Prostate gland (tissue), 2 donors: ENCODE results near the gene GUCY2C. TPM values are rescaled to one million over a fixed set of nuclear protein-coding genes. Genes with fewer than 3 reads are reported as not detected.
"Not testable (repeated sequence)": the region's sequence is repeated elsewhere in the genome, so short reads cannot be mapped to it uniquely, and the experiment has no call there.

Experiments
- DNase-seq: peaks from one replicate; pipeline ENCODE4 v3.0.0-alpha.2; 2019; ENCODE audit warnings: low spot score
- H3K27ac ChIP-seq, 2 donors: fragments of 200-600 bp; sonication (generic); 2 replicates each; pipeline ENCODE4 v1.5.1; 2017 to 2019
- H3K27me3 ChIP-seq: fragments of 200-600 bp; sonication (generic); replicated peaks from 2 replicates; pipeline ENCODE4 v1.5.1; 2019; ENCODE audit not compliant: insufficient read depth
- H3K36me3 ChIP-seq, 2 donors: fragments of 200-600 bp; sonication (generic); 1 replicate in 1 of 2; 2 replicates in 1 of 2; pipeline versions ENCODE4 v1.5.1 to v1.8.1; 2017 to 2019
- H3K4me1 ChIP-seq: fragments of 200-600 bp; sonication (generic); replicated peaks from 2 replicates; pipeline ENCODE4 v1.5.1; 2019
- H3K4me3 ChIP-seq, 2 donors: fragments of 200-600 bp; sonication (generic); 2 replicates each; pipeline ENCODE4 v1.5.1; 2017 to 2019
- H3K9me3 ChIP-seq: fragments of 200-600 bp; sonication (generic); 2 replicates; pipeline ENCODE4 v1.5.1; 2017
- CTCF ChIP-seq, 4 experiments: fragments of 200-600 bp in 2 of 4; fragments of 450-650 bp in 2 of 4; sonication (generic) in 2 of 4; IDR thresholded peaks; 1 replicate in 3 of 4; 2 replicates in 1 of 4; pipeline ENCODE4 v1.5.1; 2016 to 2019; ENCODE audit warnings: antibody characterized with exemption in 4 of 4, mild to moderate bottlenecking in 2 of 4, moderate library complexity in 2 of 4
- POLR2A ChIP-seq: fragments of 450-650 bp; IDR thresholded peaks from one replicate; pipeline ENCODE4 v1.6.1; 2016; ENCODE audit warnings: antibody characterized with exemption, mild to moderate bottlenecking
- POLR2AphosphoS5 ChIP-seq: sonication (generic); formaldehyde crosslinking; IDR thresholded peaks from one replicate; pipeline ENCODE4 v1.6.1; 2017; ENCODE audit warnings: antibody characterized with exemption
- WGBS: methylation state at CpG from one replicate; pipeline ENCODE4 v1.1.5; 2018; 5-methylcytosine and 5-hydroxymethylcytosine counted together
- intact Hi-C: fragments of 100-400 bp; cut with DNase I; formaldehyde crosslinking; loops from one replicate; pipeline ENCODE4 v1.14.2; 2022
- total RNA-seq, 2 donors: library from RNA; depleted of rRNA; stranded (reverse); fragments of >200 nt; gene quantifications; one replicate each; pipeline ENCODE4 v1.1.0, GENCODE V29; 2016

The GUCY2C gene
- total RNA-seq = under 1 TPM in 1 of 2 donors, not detected in 1; 0.11 TPM

DNA sequence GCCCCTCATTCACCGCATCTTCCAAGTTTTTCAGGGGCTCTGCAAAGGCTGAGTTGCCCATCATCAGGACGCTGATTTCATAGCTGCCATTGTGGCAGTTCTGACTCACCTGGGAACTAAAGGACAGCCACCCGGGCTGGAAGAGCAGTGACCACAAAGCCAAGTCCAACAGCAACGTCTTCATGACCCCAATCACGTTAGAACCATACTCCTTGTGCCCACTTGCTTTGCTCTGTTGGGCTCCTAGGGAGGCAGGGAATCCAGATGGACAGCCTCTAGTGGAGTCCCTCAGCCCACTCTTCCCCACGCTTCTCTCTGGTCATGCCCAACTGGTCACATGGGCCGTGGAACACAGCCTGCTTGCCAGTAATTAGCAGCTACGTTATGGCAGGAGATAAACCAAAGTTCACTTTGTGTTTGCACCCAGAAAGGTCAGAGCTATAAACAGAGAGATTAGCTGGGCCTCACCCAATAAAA is at the start of gene GUCY2C:
GUCY2C (minus strand) TSS at position 335 of the 477 bp plus-strand sequence; CDS start at position 184, 151 bp downstream.
- no peak within 1 kb of the TSS for H3K4me3 ChIP-seq
- no peak for TF ChIP-seq CTCF (IDR thresholded peaks at IDR 0.05)
- no peak for TF ChIP-seq POLR2A
- TF ChIP-seq POLR2AphosphoS5 = no peak
- H3K27me3 ChIP-seq = no peaks in the 10 kb centered on the region
- no peaks in the 10 kb centered on the region for H3K9me3 ChIP-seq
- intact Hi-C loops = no loop called here
- 60% methylated on average over 8 of the region's 8 CpGs for WGBS
- no peak within 1 kb of the TSS for H3K27ac ChIP-seq
- no peaks in the 10 kb centered on the region for H3K36me3 ChIP-seq
- no peak for DNase-seq
- no peaks in the 10 kb centered on the region for H3K4me1 ChIP-seq

- 100% methylated on average over 1 of the region's 1 CpG for WGBS
- intact Hi-C loops = no loop called here
- no peaks in the 10 kb centered on the region for H3K27me3 ChIP-seq
- DNase-seq = no peak
- H3K36me3 ChIP-seq = no peaks in the 10 kb centered on the region
- no peak overlapping the region for H3K27ac ChIP-seq
- no peaks in the 10 kb centered on the region for H3K4me1 ChIP-seq
- H3K4me3 ChIP-seq = no peak overlapping the region
- TF ChIP-seq CTCF (IDR thresholded peaks at IDR 0.05) = no peak
- TF ChIP-seq POLR2AphosphoS5 = no peak
- no peak for TF ChIP-seq POLR2A
- H3K9me3 ChIP-seq = no peaks in the 10 kb centered on the region
These were observed 46.7 kb upstream of the GUCY2C start for GRCh38 chr12:14743061-14743460.

DNA sequence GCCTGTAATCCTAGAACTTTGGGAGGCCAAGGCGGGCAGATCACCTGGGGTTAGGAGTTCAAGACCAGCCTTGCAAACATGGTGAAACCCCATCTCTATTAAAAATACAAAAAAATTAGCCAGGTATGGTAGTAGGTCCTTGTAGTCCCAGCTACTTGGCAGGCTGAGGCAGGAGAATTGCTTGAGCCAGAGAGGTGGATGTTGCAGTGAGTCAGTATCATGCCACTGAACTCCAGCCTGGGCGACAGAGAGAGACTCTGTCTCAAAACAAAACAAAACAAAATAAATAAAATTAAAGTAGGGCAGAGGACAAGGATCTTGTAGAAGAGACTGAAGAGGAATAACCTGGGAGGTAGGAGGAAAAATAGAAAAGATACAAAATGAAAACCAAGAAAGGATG is 45.5 kb upstream of the GUCY2C start:
- Histone ChIP-seq H3K27ac (no peak overlapping the region), H3K4me1 (no peaks in the 10 kb centered on the region), H3K27me3 (no peaks in the 10 kb centered on the region), H3K9me3 (no peaks in the 10 kb centered on the region), H3K36me3 (no peaks in the 10 kb centered on the region), H3K4me3 (no peak overlapping the region)
- intact Hi-C loops = no loop called here
- DNase-seq = no peak
- TF ChIP-seq POLR2A (no peak), POLR2AphosphoS5 (no peak), CTCF (IDR thresholded peaks at IDR 0.05) (no peak)
- 98% methylated on average over 2 of the region's 2 CpGs for WGBS

DNA sequence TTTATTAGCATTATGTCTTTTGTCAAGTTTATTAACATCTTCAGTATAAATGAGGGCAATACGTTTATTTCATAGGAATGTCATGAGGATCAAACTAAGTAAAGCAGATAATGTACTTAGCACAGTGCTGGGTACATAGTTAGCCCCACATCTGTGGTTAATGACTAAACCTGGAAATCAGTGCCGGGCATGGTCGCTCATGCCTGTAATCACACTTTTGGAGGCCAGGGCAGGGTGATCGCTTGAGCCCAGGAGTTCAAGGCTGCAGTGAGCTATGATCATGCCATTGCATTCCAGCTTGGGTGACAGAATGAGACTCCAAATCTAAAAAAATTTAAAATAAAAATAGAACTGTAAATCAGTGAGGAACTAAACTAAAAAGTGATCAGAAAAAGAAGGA is 44.8 kb upstream of the GUCY2C start:
- 94% methylated on average over 4 of the region's 4 CpGs for WGBS
- H3K27ac ChIP-seq = no peak overlapping the region
- intact Hi-C loops = no loop called here

GRCh38 chr12:14736441-14736840 is 40.0 kb upstream of the GUCY2C start:
- H3K36me3 ChIP-seq, H3K4me1 ChIP-seq, H3K27ac ChIP-seq, DNase-seq, H3K27me3 ChIP-seq, intact Hi-C loops, H3K4me3 ChIP-seq, H3K9me3 ChIP-seq: not testable (repeated sequence)
- WGBS = 92% methylated on average over 16 of the region's 16 CpGs

More for the DNA sequence above, 44.8 kb upstream of the GUCY2C start:
- no peaks in the 10 kb centered on the region for H3K9me3 ChIP-seq
- H3K36me3 ChIP-seq = no peaks in the 10 kb centered on the region
- H3K4me1 ChIP-seq = no peaks in the 10 kb centered on the region
- no peak overlapping the region for H3K4me3 ChIP-seq
- no peak for DNase-seq
- no peaks in the 10 kb centered on the region for H3K27me3 ChIP-seq
- TF ChIP-seq POLR2A = no peak
- no peak for TF ChIP-seq POLR2AphosphoS5
- no peak for TF ChIP-seq CTCF (IDR thresholded peaks at IDR 0.05)
